ENCODE measurements around the gene PRMT1.

GRCh38 chr19:49681830-49682229 lies 4.8 kb downstream of the PRMT1 start:
- no peak for TF ChIP-seq CTCF (conservative IDR thresholded peaks at IDR 0.05)
- no peak for TF ChIP-seq ZFX (IDR thresholded peaks at IDR 0.05)
